ENCODE measurements around the gene TMEM132A. TPM values are rescaled to one million over a fixed set of nuclear protein-coding genes. Genes with fewer than 3 reads are reported as not detected.

Gene TMEM132A
- total and polyA plus RNA-seq, 9 of the 15 experiments (the other 6 are each of a cell fraction or from before 2014, with no cell fraction given): 0.04 to 1.1 (median 0.18) TPM; not detected in 4

GRCh38 chr11:60918251-60918938 lies 5.9 kb upstream of the TMEM132A start (continued):
- TF ChIP-seq ZMIZ1 (IDR thresholded peaks at IDR 0.05; ENCODE audit: low read depth in 2 of 2, low read length in 2 of 2): no peak
- peak; percentile 65 for TF ChIP-seq PRDM10 (IDR thresholded peaks at IDR 0.05; ENCODE audit: partially characterized antibody)
- TF ChIP-seq SIN3B (IDR thresholded peaks at IDR 0.05; ENCODE audit: low read depth): no peak
